GM19239 (cell line): Measurements from ENCODE around the gene LRRC39.
A peak's percentile ranks its signal among the peaks of the same experiment; 100 is the strongest.
"Not testable (repeated sequence)": the region's sequence is repeated elsewhere in the genome, so short reads cannot be mapped to it uniquely, and the experiment has no call there.

Experiments used
- DNase-seq: peaks from one replicate; pipeline ENCODE4 v3.0.0; 2011; ENCODE audit warnings: low spot score; ENCODE audit not compliant: insufficient read length
- FAIRE-seq: peaks from 2 replicates; lab custom pipeline; 2011; peaks lifted over from hg19 to GRCh38; lab: Jason Lieb, UNC

The LRRC39 gene

GRCh38 chr1:100178091-100178490 lies at the start of gene LRRC39:
Gene LRRC39, minus strand, starts transcription at chr1:100178256. Its CDS starts 9,740 bp downstream, at chr1:100168516.
- no peak for DNase-seq
- FAIRE-seq: no peak

- DNase-seq: no peak
- no peak for FAIRE-seq
Observed at GRCh38 chr1:100222428-100222827, 44.4 kb upstream of the LRRC39 start.

- FAIRE-seq (no peak), DNase-seq (no peak)
Observed at GRCh38 chr1:100219883-100220282, 41.8 kb upstream of the LRRC39 start.

GRCh38 chr1:100219457-100219856 lies 41.4 kb upstream of the LRRC39 start:
- DNase-seq (no peak), FAIRE-seq (no peak)

GRCh38 chr1:100217834-100218233 lies 39.8 kb upstream of the LRRC39 start:
- FAIRE-seq (no peak), DNase-seq (no peak)

GRCh38 chr1:100215101-100215500 lies 37.0 kb upstream of the LRRC39 start:
- DNase-seq (no peak), FAIRE-seq (no peak)

- no peak for FAIRE-seq
- no peak for DNase-seq
Observed at GRCh38 chr1:100213141-100213540, 35.1 kb upstream of the LRRC39 start.

GRCh38 chr1:100206301-100206700 lies 28.2 kb upstream of the LRRC39 start:
- DNase-seq: no peak
- no peak for FAIRE-seq

- not testable (repeated sequence) for FAIRE-seq, DNase-seq
Observed at GRCh38 chr1:100205593-100205992, 27.5 kb upstream of the LRRC39 start.

GRCh38 chr1:100205103-100205502 lies 27.0 kb upstream of the LRRC39 start:
- not testable (repeated sequence) for DNase-seq, FAIRE-seq

- not testable (repeated sequence) for DNase-seq, FAIRE-seq
Observed at GRCh38 chr1:100202703-100203102, 24.6 kb upstream of the LRRC39 start.

GRCh38 chr1:100200060-100200459 lies 22.0 kb upstream of the LRRC39 start:
- DNase-seq, FAIRE-seq: not testable (repeated sequence)

GRCh38 chr1:100198596-100198995 lies 20.5 kb upstream of the LRRC39 start:
- FAIRE-seq (no peak), DNase-seq (no peak)

GRCh38 chr1:100188617-100189016 lies 10.6 kb upstream of the LRRC39 start:
- DNase-seq (no peak), FAIRE-seq (no peak)

GRCh38 chr1:100187912-100188311 lies 9.9 kb upstream of the LRRC39 start:
- FAIRE-seq: no peak

GRCh38 chr1:100184536-100184935 lies 6.5 kb upstream of the LRRC39 start:
- FAIRE-seq (peak; percentile 67), DNase-seq (no peak)

More at GRCh38 chr1:100187912-100188311, 9.9 kb upstream of the LRRC39 start:
- DNase-seq: no peak

- FAIRE-seq: no peak
- DNase-seq: no peak
Observed at GRCh38 chr1:100183370-100183769, 5.3 kb upstream of the LRRC39 start.

GRCh38 chr1:100177295-100178041 lies 588 bp downstream of the LRRC39 start:
- FAIRE-seq: no peak
- no peak for DNase-seq

- FAIRE-seq (no peak), DNase-seq (no peak)
Observed at GRCh38 chr1:100168051-100168450, 10.0 kb downstream of the LRRC39 start.

GRCh38 chr1:100164702-100165101 lies 13.4 kb downstream of the LRRC39 start:
- no peak for DNase-seq
- FAIRE-seq: no peak

- FAIRE-seq (no peak), DNase-seq (no peak)
Observed at GRCh38 chr1:100164216-100164615, 13.8 kb downstream of the LRRC39 start.

- no peak for FAIRE-seq
Observed at GRCh38 chr1:100162881-100163280, 15.2 kb downstream of the LRRC39 start.

More at GRCh38 chr1:100162881-100163280, 15.2 kb downstream of the LRRC39 start:
- no peak for DNase-seq
